Activated CD8-positive, alpha-beta memory T cell treated with anti-CD3 and anti-CD28 coated beads for 4 hours (primary cell): ENCODE results near the gene ACADS.

Experiments
- DNase-seq, 2 donors: peaks; one replicate each; pipeline ENCODE4 v3.0.0-alpha.2; 2020; ENCODE audit warnings: low read depth in 2 of 2

ACADS gene

DNA sequence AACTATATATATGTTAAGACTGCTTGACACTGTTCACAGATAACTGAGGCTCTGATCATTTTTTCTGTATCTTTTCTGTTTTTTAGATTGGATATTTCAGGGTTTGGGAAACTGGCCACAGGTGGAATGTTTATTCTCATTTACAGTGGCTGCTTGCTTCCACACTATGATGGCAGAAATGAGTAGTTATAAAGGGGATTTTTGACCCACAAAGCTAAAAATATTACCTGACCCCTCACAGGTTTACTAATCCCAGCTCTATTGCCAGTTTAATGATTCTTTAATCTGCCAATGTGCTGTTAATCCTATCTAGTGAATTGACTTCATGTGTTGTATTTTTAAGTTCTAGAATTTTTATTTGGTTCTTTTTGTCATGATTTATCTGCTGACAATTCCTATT, 29.6 kb downstream of the ACADS start:
- DNase-seq = no peak

DNA sequence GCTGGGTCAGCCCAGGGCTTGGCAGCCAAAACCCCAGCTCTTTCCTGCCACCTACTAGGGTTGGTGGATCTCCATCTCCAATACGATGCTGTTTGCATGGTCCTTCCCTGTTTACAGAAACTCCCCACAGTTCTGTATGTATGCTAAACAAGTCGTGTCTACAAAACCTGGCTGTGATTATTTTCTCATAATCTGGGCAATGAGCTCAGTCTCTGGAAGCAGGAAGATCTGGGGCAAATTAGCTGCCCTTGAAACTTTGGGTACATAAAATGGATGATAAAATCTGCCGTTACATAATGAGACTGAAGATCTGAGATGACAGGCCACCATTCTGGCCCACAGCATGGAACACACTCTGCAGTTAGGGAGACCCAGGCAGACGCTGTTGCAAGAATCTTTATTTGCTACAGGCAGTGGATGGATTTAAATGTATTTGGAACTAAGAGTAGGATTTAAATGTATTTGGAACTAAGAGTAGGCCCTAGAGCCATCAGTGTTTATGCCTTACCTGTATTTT, 31.7 kb downstream of the ACADS start:
- no peak for DNase-seq

DNA sequence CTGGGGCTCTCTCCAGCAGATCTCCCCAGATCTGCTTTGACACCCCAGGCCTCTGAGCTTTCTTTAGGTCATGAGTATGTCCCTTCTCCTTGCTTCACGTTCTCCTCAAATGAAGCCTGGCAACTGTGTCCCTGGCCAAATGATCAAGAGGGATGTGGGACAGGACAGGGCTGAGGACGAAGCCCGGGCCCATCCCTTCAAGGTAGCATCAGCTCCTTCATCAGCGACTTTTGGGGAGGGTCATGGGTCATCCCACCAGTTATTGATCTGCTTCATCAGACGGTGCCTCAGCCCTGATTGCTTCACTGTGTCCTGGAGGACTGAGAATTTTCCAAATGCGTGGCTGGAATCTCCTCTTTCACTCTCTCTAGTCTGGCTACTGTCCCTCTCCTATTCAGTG, 32.3 kb downstream of the ACADS start:
- no peak for DNase-seq

DNA sequence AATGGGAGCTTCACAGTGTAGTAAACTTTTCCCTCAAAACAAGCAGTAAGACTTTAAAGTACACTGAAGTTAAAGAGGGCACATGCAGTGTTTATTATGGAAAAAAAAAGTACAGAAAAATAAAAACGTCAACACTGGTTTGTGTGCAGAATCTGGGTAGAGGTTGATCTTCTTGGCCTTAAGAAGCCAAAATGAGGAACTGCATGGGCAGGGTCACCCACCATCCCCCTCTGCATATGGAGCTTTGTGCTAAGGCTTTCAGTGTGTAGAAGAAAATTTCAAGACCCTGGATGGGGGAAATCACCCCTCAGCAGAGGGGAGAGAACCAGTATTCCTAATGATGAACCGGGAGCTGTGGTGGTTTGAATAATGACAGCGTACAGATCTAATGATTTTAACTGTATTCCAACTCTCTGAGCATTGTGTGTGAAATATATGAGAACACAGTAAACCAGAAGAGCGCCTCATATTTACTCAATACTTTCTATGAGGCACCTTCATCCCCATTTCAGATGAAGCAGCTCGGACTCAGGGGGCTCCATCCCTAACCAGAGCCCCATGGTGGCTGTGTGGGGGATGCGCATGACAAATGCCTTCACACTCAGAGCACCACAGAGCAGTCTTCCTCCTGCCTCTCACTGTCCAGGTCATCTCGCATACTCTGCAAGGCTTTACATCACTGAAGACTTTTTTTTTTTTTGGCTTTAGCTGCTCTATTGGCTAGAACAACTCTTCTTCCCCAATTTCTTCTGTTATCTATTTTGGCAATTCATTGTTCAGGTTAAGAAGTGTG, 33.4 kb downstream of the ACADS start:
- no peak for DNase-seq

DNA sequence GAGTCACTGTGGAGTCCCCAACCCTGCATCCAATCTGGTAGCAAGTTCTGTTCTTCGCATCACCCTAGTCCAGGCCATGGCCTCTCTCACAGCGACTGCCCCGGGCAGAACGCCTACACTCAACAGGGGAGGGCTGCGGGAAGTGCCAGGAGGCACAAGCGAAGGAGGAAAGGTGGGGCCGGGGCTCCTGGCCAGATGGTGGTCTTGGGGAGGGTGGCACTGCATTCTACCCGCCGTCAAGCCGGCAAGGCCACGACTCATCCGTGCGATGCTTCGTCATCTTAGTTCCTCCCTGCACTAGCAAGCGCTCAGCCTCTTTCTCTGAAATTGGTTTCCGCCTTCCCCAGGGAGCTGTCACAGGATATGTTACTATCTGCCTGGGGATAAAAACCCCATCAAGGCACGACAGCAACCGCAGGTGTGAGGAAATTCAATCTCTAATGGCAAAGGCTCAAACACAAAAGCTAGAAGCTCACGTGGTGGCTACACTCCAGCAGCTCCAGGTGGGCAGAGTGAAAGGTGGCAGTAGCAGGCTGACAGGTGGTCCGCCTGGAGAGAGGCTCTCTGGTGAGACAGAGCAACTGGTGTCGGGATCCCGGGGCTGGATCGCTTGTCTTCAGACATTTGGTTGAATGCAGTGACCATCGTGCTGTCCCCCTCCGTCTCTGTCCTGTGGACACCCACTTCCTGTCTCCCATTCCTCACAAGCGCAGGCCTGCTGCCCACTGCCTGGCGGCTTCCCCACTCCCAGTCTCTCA, 34.1 kb downstream of the ACADS start:
- DNase-seq = no peak

DNA sequence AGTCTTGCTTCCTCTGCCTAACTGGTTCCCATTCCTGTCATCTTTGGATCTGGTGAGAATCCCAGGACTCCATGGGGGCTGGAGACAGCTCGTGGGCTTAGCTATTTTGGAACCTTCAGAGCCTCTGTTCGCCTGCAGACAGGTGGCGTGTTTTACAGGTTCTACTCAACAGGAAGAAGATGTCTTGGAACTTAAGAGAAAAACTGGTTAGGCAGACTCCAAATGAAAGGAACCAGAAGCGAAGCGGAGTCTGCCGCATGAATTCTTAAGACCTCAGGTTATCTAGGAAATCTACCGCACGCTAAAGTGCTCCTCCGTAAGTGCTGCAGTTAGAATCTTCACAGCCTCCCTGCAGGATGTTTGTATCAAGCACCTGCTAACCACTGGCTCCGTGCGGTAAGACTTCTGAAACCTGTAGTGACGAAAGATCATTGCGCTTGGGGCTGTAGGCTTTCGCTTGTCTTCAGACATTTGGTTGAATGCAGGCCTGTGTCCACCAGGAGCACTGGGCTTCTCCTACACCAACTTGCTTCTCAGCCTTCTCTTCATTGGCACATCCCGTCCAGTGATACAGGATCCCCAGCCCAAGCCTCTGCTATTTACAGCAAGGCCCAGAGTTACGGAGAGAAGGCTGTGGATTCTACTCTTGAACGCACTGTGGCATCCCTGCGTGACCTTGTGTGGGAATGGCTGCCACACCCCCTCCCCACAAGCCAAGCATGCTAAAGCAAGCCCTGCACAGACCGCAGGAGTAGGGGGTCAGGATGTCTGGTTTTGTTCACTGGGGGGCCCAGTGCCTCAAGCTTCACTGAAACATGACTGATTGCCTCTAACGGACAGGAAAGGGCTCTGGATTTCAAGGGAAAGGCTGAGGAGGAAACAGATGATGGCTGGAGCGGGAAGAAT, 35.0 kb downstream of the ACADS start:
- DNase-seq = no peak

DNA sequence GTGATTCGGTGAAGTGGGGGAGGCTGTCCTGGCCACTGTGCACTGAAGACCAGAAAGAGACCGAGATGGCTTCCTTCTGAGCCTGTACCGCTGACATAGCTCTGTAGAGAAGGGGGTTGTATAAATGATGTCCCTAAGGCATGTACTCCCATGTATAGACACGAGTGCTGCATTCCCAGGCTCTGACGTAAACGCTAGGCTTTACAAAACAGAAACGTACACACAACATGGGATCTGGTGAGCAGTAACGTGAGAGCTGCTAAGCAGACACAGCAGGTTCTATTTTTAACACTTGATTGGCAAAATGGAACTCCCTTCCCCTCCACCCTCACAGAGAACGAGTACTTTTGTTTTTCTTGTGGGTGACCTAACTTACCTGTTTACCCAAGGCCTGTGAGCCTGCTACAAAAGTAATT, 35.9 kb downstream of the ACADS start:
- no peak for DNase-seq

DNA sequence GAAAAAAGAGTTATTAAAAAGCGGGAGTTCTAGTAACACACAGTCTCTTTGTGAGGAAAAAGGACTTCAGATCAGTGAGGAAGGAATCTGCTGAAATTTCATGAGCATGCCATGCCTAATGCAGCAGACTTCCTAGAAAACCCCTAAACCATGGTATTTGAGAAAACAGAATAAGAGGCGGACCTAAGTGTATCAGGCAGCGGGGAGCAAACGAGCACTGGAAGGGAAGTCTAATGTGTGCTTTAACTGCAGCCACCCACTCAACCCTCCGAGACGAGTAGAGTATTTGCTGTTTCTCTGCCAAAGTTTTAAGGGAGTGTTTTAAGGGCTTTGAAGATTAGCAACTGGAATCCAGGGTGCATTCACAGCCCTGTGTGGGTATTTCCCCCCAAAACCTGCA, 36.5 kb downstream of the ACADS start:
- no peak for DNase-seq

DNA sequence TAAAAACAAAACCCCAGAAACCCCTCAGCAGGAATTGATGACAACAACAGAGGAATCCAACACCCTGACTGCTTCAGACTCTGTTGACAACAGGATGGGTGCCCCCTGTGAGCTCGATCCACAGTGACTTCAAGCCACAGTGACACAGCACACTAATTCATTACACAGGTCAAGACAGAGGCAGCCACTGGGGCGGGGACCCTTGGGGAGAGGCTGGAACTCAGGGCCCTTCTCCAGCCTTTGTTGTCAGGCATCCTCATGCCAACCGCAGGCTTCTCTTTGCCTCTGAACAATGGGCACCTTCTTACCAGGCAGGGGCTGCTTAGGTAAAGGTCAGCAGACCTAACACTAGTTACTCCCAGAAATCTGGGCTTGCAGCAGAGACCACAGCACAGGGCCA, 37.6 kb downstream of the ACADS start:
- no peak for DNase-seq

DNA sequence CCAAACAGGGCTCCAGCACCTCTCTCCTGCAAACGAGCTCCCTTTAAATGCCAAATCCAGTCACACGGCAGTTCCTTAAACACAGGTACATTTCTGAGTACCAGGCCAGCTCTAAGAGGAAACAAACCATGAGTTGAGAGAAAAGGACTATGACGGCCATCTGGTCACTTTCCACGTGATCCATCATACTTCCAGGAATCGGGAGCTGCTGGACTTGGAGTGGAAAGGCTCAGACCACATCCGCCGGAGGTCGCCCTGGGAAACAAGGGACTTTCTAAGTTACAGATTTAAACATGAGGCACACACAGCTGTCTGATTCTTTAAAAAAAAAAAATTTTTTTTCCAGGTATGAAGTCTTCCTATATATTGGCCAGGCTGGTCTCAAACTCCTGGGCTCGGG, 39.2 kb downstream of the ACADS start:
- no peak for DNase-seq

DNA sequence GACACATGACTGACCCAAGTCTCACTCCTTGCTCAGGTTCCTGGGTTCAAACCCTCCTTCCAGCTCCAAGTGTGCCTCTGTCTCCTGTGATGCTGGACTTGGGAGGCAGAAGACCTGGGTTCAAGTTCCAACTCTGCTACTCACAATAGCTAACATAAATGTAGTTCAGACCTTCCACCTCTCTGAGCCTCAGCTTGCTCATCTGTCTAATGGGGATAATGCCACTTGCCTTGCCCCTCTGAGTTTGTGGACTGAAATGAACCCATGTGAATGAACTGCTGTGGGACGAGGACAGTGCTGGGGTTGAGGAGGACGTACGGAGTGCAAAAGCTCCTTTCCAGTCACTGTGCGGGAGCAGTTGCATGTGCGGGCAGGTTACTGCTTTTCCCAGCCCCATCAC, 40.9 kb downstream of the ACADS start:
- DNase-seq = no peak

DNA sequence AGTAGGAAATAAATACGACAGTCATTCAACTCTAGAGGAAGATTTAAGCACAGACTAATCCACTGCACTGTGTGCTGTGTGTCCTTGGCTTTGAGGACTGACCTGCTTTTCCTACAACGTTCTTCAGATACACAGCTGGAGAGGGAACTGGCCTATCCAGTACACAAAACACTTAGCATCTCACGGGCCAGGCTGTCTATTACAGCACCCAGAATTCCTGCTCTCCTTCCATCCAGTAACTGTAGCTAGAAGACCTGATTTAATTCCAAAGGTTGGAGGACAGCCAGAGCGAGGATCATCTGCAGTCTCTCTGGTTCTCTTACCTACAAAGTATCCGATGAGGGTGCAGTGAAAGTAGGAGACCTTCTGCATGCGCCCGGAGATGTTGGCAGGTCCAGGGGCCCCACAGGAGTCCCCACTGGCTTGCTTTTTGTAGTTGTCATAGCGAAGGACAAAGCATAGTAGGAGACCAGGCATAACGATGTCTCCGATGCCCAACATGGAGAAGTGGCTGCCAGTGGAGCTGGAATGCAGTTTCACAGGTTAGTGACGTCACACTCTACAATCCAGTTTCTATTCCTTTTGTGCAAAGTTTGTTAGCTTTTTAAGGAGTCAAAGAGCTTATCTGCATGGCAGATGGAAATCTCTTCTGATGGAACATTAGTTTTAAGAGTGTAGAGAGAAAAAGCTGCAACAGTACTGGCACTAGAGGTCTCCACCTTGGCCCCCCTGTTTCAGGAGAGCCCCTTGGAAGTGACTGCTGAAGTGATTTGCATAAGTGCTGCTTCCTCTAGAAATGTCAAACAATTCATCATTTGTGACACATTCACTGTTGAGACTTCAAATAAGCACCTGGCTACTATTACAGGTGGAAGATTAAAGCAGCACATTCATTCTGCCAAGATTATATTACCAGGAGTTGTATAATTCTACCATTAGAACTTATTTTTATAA, 41.7 kb downstream of the ACADS start:
- DNase-seq = no peak

DNA sequence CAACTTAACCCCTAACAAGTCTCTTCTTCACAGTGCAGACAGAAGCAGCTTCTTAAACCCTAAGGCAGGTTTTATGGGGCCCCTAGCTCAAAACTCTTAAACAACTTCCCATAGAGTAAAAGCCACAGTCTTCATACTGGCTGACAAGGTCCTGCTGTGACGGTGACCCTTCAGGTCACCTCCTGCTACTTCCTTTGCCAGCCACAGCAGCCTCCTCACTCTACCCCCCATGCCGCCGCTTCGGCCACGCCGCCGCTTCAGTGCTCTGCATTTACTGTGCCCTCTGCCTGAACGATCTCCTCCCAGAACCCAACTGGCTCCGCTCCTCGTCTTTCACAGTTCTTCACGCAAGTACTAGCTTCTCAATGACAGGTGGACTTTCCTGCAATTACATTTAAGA, 45.5 kb downstream of the ACADS start:
- DNase-seq = no peak

DNA sequence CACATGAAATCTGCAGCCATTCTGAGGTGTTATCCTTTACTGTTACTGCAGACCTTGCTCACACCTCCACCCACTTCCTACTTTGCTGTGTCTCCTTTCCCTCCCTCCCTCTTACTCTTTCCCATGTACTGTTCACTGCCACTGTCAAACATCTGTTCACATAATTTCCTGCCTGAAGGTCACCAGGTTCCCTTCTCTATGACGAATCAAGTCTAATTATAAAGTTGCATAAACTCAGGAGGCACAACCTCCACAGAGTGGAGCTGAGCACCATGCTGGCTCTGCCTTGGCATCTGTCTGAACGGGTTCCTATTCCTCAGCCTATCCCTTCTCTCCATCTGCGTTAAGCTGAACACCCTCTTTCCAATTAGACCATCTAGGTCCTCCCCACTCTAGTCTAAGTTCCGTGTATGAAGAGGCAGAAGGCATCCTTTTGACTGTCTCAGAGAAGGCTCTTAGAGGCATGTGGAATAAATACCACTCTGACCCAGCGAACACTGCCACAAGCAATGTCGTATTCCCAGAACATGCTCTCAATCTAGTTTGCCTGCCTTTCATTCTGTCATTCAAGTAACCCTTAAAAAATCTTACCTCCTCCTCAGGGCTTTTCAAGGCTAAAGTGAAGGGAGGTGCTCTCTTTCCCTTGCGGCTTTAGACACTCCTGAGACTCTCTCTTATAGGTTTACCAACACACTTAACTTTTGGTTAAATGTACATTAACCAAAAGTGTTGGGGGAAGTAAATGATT, 48.7 kb downstream of the ACADS start:
- no peak for DNase-seq

DNA sequence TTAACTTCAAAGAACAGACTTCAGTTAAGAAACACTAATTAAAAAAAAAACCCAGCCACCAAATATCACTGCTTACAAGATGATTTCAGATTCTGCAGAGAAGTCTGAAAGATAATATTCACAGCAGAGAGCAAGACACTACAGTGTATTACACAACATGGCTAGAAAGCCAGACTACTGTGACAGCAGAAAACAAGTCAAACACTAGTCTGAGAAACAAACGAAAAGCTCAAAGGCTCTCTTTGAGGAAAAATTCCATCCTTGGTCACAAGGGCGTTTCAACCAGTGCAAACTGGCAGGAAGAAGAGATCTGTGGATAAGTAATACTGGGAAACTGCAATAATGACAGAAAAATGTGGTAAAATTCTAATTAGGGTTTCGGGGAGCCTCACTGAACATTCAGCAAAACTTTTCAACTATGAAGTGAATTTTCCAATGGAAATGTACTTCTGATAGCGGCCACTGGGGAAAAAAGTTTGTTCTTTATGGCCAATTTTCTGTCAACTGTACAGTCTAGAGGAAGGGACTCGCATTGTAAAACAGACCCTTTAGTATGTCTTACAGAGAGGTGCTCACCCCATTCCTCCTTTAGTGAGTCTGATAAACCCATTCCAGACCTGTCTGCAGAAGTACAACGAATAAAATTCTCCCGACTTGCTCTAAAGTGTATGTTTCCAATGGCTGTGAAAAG, 50.4 kb downstream of the ACADS start:
- DNase-seq = no peak

DNA sequence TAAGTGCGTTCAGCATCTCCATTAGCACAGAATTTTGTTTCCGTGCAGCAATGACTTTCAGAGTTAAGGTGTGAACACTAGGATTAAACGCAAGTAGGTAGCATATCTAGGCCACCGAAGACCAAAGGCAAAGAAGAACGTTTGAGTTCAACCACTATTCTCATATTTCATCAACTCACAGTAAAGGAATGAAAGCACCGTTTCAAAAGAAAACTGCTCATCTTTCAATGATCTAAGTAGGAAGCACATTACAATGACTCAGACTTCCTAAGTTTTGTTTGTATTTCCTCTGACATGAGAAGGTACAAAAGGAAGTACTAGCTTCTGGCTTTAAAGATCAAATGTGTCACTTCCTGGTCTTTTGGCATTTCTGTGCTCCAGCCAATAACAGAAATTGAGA, 57.6 kb downstream of the ACADS start:
- no peak for DNase-seq

DNA sequence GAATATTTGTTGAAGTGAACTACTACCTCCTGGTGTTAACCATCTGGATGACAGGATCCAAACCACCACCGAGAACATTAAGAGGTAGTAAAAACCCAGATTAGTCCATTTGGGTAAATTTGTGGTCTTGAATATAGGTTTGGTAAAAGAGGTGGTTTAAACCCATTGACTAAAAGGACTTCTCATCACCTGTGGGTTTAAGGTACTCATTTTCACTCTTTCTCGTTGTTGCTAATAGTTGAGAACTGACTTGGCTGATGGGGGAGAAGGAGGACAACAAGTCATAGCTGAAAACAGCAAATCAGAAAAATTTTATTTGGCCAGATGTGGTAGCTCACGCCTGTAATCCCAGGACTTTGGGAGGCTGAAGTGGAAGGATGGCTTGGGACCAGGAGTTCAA, 59.2 kb downstream of the ACADS start:
- no peak for DNase-seq

DNA sequence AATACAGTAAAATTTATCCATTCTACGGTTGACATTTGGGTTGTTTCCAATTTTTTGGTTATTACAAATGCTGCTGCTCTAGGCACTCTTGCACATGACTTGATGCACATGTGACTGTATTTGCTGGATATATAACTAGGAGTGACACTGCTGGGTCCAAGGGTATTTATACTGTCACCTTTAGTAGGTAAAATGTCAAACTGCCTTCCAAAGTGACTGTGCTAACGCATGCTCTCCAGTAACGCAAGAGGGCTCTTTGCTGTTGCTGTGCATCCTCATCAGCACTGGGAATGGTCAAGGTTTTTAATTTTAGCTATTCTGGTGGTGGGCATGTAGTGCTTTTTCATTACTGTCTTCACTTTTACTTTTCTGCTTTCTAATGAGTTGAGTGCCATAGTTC, 62.3 kb downstream of the ACADS start:
- DNase-seq = no peak
